HG02884 (cell line): ENCODE data around the gene SLC5A5.

Source experiments
- ATAC-seq: cut with Tn5 transposase; IDR thresholded peaks from one replicate; pipeline ENCODE4 v1.9.1; 2021; ENCODE audit warnings: mild to moderate bottlenecking, moderate library complexity; ENCODE audit not compliant: unreplicated experiment

Gene SLC5A5

DNA sequence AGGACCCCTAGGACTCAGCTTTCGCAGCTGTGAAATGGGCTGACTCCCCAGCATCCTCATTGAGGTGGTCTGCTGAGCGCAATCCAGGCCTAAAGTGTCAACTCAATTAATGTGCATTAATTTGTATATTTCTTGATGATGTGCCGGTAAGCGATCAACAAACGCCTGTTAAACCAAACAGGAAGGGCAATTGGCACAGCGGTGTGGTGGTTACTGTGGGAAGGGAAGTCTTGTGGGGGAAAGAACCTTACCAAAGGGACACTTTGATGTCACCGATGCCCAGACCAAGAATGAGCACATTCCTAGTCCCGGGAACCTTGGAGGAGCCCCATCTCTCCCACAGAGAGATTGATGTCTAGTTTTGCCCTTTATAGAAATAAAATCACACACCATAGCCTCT lies 25.6 kb upstream of the SLC5A5 start:
- no peak for ATAC-seq

DNA sequence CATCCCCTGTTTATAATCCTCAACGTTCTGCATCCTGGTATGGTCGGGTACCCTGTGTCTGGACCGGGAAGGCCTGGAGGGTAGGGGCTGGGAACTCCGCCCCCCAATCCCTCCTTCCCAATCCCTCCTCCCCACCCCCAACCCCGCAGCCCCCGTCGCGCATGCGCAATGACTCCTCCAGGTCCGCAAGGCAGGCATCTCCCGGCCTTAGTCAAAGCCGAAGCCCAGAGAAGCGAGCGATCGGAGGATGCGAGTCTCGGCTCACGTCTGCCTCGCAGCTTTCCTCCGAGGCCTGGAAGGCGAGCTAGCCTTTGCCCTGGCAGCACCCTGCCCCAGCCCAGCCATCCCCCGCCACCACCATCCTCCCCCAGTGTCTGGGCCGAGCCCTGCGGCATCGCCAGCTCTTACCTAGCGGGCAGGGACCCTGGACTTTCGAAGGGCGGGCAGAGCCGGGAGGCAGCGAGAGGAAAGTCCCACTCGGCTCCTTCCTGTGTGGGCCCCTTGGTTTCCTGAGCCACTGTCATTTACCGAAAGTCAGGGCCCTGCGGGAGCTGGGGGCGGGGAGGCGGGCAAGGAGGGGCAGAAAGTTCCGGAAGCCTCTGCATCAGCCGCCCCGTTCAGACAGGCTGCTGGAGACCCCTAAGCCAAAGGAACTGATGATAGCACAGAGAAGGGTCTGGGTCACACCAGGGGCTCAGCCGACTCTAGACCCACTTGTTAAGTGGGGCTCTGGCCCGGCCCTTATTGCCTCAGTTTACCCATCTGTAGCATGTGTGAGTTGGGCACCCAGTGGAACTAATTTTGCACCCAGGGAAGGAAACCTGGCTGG lies 24.0 kb upstream of the SLC5A5 start, which contains the start of gene JAK3:
TSS of gene JAK3 (minus strand) at position 445 of the 829 bp plus-strand sequence. CDS start 3,565 bp downstream, outside the sequence.
- peak; percentile 40 for ATAC-seq

DNA sequence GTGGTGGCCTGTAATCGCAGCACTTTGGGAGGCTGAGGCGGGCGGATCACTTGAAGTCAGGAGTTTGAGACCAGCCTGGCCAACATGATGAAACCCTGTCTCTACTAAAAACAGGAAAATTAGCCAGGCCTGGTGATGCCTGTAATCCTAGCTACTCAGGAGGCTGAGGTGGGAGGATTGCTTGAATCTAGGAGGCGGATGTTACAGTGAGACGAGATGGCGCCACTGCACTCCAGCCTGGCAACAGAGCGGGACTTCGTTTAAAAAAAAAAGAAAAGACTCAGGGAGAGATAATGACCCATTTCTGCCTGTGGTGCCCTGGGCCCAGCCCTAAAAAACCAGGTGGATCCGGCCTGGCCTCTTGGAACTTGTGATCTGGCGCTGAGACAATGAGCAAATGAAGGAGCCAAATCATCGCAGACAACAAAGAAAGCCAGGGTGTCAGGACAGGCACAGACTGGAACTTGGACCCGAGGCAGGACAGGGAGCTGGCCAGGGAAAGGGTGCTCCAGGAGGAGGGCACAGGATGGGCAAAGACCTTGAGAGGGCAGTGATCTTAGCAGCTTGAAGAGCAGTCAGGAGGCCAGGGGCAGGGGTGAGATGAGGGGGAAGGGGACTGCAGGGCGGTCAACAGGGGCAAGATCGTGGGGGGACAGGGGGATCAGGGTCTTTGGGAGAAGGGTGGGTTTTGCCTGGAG lies 23.0 kb upstream of the SLC5A5 start:
- no peak for ATAC-seq

DNA sequence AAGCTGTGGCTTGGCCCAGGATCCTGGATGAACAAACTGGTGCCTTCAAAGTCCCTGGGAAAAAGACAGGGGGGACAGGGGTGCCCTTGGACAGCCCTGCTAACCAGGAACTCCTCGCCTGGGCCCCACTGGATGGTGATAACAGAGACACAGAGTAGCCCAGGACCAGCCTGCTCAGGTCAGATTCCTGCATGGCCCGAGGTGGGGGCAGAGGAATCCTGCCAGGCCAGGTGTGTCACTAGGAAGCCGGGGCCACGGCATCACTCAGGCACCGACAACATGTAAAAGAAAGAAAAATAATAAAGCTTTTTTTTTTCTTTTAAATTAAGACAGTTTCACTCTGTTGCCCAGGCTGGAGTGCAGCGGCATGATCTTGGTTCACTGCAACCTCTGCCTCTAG lies 17.7 kb upstream of the SLC5A5 start:
- ATAC-seq: no peak

DNA sequence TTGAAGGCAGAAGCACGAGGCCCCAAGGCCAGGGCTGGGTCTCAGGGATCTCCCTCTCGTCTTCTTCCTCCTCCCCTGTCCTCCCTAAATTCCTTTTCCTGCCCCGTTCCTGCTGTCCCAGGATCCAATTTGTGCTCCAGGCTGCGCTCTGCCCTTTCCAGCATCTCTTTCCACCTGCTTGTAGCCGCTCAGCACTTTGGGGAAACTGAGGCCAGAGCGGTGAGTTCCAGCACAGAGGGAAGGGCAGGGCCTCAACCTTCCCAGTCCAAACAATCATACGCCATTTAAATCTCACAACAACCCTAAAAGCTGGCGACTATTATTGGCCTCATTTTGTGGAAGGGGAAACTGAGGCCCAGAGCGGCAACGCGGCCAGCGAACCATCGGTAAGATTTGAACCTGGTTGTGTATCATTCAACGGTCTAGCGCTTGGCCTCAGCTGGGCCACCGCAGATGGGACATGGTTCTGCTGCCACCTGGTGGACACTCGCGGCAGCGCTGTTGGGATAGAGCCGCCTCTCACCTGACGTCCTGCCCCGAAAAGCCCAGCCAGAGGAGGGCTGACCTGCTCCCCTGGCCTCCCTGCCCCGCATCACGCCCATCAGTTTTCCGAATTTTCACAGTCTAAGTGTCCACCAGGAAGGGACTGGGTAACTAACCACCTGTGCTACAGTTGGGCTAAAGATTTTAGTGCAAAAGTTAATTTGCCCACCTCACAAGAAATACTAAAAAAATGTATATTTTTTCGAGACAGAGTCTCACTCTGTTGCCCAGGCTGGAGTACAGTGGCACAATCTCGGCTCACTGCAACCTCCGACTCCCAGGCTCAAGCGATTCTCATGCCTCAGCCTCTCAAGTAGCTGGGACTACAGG lies 16.2 kb upstream of the SLC5A5 start:
- no peak for ATAC-seq

DNA sequence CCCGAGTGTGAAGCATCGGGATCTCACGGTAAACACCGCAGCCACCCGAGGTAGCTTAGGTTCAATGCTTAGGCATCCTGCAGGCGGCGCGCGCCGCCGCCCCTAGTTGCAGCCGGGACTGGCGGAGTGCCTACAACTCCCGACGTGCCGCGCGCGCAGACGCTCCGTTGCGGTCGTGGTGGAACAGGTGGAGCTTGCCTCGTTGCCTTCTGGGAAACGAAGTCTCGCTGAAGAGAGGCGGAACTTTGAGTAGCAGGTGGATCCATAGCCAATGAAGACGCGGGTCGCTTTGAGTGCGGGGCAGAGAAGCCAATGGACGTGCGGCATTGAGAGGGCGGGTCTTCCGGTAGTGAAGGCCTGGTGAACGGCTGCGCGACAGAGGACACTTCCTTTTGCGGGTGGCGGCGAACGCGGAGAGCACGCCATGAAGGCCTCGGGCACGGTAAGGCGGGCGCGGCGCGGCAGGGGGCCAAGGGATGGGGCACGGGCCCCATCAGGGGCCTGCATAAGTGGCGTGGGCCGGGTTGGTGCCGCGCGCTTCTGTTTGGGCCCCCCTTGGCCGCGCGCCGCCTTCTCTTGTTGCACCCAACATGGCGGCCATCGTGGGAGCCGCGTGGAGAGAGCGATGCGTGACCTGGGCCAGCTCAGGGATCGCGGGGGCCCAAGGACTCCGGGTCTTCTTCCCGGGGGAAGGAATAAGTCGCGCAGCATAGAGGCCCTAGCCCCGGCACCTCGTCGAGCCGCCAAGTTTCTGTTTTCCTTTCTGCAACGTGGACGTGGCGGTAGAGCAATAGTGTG lies 12.0 kb upstream of the SLC5A5 start, which contains the start of gene RPL18A:
TSS of gene RPL18A (plus strand) at position 378 of the 798 bp plus-strand sequence. CDS start at position 425, 47 bp downstream.
- peak; percentile 91 for ATAC-seq

DNA sequence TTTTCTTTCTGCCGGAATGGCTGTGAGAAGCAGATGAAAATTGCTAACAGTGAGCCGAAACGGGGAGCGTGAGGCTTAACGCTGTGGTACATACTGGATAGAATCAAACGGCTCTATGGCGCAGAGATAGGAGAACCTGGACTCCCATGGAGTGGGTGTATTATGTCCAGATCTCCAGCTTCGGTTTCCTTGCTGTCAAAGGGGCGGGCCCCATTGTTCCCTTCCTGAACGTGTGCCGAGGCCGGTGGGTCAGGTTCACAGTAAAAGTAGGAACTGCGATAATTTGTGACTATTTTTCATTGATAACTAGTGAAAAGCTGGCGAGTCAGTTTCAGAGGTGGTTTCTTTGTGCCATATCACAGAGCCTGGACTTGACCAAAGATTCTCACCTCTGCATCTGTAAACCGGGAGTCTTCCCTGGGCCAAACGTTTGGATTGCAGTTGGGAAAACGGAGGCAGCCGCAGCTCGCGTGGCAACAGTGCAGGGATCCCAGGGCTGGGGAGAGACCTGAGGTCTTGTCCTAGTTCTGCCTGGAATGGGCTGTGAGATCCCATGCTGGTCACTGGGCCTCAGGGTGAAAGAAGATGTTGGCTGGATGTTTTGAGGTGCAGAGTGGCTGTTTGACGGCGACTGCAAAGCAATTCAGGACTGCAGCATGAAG lies 11.3 kb upstream of the SLC5A5 start:
- no peak for ATAC-seq

DNA sequence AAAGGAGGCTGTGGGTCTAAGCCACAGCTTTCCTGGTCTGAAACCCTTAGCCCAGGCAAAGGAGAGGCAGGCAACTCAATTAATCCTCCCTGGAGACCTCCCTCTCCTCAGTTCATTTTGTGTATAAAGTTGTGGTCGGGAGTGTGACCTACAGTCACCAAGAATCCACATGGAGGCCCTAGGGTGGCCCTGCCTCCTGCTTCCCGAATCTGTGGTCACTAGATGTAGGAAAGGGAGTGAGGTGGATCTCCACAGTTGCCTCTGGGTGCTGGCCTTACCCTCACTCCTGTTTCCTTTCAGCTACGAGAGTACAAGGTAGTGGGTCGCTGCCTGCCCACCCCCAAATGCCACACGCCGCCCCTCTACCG lies 10.8 kb upstream of the SLC5A5 start:
- ATAC-seq: no peak

DNA sequence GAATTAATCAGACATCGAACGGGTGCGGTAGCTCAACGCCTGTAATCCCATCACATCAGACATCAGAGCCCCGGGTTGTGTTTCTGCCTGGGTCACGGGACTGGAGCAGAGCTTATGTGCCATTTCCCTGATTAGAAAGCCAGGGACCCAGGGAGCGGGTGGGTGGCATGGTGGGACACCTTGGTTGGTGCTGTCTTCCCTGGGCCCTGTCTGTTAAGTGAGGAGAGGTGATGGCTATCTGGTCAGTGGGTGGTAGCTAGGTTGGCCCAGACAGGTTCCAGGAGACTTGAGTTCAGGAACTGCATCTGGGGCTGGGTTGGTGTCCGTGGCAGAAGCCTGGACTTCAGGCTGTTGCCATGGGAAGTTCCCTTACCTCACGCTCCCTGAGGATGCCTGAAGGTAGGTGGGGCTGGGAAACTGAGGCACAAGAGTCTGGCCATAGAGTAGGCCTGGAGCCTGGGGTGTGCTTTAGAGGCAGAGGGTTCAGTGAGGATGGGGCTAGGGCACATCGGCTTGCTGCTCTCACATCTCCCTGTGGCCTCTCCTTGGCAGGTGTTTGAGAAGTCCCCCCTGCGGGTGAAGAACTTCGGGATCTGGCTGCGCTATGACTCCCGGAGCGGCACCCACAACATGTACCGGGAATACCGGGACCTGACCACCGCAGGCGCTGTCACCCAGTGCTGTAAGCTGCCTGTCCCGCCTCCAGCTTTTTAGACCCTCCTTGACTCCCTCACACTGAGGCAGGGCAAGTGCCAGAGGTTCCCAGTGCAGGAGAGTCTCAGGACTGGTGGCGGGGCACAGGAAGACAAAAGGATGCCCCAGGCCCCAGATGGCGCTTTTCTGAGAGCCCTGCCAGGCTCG lies 10.0 kb upstream of the SLC5A5 start:
- no peak for ATAC-seq

DNA sequence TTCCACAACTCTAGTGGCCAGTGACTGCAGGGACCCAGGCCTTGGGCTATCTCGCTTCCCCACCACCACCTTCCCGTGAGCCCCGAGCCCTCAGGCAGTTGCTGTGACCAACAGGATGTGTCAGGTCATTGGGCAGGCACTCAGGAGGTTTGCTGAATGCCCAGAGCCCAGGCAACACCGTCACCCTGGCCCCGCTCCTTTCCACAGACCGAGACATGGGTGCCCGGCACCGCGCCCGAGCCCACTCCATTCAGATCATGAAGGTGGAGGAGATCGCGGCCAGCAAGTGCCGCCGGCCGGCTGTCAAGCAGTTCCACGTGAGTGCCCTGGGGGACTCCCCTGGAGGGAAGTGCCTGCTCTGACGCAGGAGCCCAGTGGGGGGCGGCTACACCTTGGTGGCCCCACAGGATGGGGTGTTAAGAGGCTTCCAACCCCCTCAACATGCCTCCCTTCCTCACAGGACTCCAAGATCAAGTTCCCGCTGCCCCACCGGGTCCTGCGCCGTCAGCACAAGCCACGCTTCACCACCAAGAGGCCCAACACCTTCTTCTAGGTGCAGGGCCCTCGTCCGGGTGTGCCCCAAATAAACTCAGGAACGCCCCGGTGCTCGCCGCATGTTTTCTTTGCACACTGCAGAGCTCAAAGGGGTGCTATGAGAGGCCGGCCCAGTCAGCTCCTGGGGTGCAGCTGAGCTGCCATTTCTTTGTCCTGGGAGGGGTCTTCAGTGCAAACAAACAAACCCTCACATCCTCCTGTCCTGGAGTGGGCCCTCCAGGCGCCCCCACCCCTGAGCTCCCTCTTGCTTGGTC lies 8.8 kb upstream of the SLC5A5 start:
- no peak for ATAC-seq

DNA sequence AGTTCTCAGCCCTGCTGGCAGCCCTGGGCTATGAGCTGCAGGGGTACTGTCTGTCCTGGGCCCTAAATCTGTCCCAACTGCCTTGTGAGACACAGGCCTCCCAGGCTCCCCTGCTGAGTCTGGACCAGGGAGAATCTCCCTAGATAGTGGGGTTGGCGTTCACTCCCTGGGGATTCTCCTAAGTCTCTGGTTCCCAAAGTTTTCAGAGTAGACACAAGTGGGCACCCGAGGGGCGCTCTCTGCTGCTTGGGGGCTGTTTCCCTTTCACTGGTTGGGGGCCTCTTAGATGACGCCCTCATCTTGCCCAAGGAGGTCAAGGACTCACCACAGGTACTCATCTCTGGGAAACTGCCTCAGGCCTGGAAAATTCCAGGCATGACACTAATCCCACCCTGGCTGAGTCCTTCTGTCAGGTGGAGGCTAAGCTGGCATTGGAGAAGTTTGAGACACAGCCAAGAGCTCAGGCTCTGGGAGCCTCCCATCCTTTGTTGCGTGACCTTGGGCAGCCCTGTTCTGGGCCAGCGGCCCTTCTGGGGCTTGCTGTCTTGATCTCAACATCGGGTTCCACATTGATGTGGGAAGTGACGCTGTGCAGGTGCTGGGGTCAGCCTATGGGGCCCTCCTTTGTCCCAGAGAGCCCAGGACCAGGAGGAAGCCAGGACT lies 8.1 kb upstream of the SLC5A5 start:
- ATAC-seq: no peak

DNA sequence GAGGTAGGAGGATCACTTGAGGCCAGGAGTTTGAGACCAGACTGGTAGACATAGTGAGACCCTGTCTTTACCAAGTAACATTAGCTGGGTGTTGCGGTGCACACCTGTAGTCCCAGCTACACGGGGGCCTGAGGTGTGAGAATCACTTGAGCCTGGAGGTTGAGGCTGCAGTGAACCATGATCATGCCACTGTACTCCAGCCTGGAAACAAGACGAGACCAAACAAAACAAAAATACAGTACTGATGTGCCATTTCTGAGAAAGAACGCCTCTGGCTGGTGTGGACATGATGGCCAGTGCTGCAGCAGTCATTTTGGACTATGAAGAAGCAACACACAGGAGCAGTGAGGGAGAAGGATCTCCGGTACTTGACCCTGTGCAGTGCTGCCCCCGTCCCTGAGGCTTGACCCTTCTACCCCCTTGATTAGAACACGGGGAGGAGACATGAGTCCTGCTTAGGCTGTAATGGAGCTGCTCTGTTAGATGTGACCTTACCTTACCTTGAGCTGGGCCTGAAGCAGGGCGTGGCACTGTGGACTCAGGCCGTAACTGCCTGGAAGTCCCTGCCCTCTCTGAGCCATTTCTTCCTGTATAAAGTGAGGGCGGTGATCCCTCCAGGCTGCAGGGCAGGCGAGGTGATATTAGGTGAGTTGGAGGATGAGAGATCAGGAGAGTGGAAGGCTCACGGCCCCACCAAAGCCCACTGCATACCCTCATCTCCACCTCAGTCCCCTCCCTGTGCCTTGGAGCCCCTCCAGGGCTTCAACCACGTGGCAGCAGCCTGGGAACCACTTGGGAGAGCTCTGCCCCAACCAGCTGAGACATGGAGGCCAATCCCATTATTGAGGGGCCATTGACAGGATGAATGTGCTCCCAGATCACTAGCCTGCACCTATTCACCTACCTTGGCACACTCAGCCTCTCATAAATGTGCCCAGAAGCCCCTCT lies 6.1 kb upstream of the SLC5A5 start:
- no peak for ATAC-seq

DNA sequence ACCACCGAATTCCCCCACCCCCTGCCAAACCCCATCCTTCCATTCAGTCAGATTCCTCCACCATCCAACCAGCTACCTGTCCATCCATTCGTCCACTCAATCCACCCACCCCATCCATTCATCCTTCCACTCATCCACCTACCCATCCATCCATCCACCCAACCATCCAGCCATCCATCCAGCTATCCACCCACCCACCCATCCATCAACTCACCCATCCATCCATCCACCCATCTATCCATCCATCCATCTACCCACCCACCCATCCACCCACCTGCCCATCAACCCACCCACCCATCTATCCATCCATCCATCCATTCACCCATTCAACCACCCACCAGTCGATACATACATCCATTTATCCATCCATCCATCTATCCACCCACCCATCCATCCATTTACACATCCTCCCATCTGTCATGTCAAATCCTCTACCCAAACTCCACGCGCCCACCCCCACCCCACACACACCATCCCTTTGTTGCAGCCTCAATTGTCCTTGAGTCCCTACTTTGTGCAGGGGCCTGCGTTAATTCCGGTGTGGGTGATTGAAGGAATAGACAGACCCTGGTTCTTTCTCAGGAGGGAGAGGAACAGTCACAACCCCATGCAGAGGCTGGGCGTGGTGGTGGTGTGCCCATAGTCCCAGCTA lies 5.3 kb upstream of the SLC5A5 start:
- no peak for ATAC-seq

DNA sequence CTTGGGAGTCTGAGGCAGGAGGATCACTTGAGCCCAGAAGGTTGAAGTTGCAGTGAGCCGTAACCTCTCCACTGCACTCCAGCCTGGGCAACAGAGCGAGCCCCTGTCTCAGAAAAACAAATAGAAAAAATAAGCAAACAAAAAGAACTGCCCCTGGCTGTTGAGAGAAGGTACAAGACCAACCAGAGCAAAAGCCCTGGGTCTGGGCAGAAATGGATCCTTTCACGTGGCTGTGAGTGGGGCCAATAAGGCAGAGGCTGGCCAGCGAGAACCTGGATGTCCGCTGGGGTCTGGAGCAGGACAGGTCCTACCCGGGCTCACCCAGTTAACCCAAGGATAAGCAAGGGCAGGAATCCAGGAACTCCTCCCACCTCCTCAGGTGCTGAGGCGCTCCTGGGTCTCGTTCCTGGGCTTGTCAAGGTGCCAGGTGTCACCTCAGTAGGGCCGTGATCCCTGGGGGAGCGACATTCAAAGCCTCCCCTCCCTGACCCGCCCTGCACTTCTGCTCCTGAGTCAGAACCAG lies 4.7 kb upstream of the SLC5A5 start:
- no peak for ATAC-seq

DNA sequence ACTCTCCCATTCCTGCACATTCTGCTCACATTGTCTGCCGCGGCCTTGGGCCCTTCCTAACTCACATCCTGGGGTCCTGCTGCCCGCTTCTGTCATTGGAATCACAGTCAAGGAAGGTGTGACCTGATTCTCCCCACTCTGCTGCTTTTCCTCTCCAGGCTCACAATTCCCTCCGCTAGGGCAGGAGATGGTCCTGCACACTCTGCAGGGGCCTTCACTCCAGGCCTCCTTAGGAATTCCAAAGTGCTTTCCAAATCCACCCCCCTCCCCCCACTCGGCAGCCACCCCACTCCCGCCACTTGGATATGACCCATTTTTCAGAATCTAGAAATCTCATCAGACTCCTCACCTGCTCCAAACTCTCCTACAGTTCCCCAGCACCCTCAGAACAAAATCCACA lies 3.1 kb upstream of the SLC5A5 start:
- ATAC-seq: no peak

DNA sequence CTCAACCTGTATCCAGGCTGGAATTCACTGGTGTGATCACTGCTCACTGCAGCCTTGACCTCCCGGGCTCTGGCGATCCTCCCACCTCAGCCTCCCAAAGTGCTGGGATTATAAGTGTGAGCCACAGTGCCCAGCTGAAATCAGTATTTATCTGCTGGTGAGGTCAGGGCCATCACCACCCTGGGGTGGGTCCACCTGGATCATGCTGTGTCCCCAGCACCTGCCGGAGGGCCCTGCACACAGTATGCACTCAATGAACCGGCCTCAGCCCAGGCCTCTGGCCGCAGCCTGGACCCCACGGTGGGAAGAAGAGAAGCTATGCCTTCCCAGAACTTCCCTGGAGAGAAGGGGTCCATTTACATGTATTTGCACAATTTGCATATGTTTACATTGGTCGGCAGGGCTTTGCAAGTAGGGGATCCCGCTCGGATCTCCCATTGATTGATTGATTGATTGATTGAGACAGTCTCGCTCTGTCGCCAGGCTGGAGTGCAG lies 2.6 kb upstream of the SLC5A5 start:
- ATAC-seq: no peak
